GM21737 (cell line): ENCODE data around the gene ALAS1.

Source experiments
- ATAC-seq: cut with Tn5 transposase; IDR thresholded peaks from one replicate; pipeline ENCODE4 v1.9.1; 2021; ENCODE audit warnings: mild to moderate bottlenecking, moderate library complexity; ENCODE audit not compliant: unreplicated experiment

The ALAS1 gene

DNA sequence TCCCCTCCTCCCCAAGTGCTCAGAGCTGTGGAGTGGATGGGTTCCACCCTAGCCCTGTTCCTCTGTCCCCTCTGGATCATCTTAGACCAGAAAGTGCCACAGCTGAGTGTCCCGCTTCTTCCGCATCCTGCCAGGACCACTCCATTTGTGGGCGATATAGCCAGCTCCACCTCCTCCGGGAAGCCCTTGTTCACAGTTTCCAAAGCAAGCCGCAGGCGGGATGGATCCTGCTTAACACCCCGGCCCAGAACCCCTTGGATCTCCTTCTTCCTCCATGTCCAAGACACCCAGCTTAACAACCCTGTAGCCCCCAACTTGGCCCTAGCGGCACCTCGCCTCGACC, 490 bp upstream of the ALAS1 start:
- no peak for ATAC-seq

DNA sequence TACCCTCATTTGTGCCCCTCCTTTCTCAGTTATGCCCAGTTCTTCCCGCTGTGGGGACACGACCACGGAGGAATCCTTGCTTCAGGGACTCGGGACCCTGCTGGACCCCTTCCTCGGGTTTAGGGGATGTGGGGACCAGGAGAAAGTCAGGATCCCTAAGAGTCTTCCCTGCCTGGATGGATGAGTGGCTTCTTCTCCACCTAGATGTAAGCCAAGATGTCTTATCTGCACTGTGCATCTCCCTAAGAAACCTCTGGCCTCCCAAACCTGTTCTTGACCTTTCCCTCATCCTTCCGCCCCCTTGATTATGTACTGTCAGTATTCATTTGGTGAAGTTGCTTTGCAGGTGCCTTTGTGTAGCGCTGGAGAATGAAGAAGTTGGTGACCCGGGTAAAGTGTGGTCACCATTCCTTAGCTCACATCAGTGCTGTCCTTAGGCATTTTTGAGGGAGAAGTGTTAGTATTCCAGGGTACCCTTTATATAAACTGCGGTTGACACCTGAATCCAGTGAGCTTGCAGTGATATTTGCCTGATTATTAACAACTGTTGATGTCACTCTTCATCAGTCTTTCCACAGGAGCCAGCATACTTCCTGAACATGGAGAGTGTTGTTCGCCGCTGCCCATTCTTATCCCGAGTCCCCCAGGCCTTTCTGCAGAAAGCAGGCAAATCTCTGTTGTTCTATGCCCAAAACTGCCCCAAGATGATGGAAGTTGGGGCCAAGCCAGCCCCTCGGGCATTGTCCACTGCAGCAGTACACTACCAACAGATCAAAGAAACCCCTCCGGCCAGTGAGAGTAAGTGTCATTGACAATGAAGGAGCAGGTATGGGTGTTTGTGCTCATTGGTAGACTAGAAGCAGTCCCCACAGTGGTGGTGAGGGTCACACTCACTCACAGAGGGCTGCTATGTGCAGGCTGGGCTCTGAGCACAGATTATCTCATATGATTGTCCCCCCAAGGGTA, 966 bp downstream of the ALAS1 start:
- no peak for ATAC-seq

DNA sequence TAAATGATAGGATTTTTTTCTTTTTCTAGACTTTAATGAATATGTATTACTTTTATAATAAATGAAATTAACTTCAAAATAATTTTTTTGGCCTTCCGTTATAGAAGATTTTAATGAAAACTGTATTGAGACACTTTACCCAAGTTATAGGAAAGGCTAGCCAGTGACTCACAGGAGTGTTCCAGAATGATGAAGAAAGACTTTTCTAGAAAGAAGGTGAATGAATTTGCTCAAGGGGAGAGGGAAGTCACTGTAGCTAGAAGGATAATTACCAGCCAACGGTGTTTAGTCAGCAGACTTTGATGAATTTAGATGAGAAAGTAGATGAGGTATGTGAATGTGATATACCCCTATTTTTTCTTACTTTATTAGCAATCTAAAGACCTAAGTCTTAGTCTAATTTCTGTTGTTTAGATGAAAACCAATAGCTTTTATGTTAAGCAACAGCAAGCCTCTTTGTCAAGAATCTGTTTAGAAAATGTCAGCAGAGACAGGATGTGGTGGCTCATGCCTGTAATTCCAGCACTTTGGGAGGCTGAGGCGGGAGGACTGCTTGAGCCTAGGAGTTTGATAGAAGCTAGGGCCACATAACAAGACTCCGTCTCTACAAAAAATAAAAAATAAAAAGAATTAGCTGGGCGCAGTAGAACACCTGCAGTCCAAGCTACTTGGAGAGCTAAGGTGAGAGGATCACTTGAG, 3.2 kb downstream of the ALAS1 start:
- ATAC-seq = no peak

DNA sequence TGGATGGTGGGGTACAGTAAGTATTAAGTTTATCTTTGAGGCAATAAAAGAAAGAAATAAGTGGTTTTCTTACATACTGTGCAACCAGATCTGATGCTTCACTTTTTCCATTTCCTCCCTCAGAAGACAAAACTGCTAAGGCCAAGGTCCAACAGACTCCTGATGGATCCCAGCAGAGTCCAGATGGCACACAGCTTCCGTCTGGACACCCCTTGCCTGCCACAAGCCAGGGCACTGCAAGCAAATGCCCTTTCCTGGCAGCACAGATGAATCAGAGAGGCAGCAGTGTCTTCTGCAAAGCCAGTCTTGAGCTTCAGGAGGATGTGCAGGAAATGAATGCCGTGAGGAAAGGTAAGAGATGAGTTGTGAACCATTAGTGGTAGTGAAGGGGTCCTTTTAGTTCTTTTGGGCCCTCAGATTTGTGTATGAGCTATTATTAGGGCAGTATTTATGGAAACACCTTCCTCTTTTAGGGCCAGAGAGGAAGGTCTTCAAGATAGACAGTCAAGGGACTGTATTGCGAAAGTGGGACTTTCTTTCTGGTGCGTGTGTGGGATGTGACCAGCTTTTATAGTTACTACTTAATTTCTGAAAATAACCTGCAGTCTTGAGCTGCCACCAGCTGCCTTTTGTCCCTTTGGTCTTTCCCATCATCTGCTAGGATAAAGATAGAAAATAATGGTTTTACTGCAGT, 4.6 kb downstream of the ALAS1 start:
- ATAC-seq = no peak

DNA sequence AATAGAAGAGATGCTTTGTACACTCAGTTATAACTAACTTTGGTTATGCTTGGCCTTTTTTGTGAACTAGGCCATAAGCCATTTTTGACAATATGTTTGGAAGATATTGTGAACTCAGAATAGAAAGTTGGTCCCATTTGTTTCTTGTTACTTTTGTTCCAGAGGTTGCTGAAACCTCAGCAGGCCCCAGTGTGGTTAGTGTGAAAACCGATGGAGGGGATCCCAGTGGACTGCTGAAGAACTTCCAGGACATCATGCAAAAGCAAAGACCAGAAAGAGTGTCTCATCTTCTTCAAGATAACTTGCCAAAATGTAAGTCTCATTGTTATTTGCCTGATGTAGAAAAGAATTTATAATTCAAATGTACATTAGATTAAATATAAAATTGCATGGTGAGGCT, 5.7 kb downstream of the ALAS1 start:
- no peak for ATAC-seq

DNA sequence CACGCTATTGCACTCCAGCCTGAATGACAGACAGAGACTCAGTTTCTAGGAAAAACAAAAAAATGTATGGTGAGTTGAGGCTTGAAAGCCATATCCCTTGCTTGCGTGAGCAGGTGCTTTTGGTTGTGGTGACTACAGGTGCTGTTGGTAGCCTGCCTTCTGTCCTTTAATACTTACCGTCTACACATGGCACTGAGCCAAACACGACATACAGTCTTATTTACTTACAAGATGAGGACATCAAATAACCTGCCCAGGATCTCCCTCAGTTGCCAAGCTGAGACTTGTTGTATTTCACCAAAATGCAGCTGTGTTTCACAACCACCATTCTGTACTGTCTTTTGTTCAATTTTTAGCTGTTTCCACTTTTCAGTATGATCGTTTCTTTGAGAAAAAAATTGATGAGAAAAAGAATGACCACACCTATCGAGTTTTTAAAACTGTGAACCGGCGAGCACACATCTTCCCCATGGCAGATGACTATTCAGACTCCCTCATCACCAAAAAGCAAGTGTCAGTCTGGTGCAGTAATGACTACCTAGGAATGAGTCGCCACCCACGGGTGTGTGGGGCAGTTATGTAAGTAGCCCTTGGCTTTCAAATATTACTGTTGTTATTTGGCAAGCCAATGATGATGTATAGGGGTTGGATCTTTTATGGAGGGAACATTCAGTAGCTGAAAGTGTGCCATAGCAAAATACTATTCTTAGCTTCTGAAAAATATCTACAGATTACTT, 6.5 kb downstream of the ALAS1 start:
- ATAC-seq = no peak

DNA sequence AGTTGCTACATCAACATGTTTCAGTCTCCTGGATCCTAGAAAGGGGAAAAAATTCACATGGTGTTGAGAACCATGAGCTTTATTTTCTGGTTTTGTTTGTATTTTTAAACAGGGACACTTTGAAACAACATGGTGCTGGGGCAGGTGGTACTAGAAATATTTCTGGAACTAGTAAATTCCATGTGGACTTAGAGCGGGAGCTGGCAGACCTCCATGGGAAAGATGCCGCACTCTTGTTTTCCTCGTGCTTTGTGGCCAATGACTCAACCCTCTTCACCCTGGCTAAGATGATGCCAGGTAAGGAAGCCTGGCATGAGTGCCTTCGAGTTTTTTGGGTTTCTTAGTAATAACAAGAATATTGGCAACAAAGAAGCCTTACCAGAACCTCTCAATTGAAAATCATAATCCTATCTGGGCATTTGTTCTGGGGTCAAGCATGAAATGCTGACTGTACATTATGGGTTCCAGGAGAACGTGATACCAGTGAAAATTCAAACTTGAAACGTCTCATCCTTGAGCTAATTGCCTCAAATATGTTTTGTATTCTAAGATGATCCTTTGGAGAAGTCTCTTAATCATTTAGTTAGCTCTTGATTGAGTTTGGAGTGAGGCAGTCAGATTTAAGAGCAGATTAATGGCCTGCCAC, 7.9 kb downstream of the ALAS1 start:
- no peak for ATAC-seq

DNA sequence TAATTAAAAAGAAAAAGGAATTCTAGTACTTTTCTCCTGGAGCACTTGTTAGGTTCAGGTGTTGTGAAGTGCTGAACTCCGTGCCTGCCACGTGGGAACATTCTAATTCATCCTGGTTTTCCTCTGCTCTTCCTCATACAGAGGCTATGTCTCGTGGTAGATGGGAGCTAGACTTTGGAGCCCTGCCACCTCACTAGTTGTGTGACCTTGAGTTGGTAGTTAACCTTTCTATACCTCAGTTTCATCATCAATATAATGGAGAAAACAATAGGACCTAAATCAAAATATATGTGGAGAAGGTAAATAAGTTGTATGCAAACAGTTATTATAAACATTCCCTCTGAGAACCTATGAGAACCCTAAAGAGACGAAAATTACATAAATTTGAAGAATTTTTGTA, 10.6 kb downstream of the ALAS1 start:
- no peak for ATAC-seq

DNA sequence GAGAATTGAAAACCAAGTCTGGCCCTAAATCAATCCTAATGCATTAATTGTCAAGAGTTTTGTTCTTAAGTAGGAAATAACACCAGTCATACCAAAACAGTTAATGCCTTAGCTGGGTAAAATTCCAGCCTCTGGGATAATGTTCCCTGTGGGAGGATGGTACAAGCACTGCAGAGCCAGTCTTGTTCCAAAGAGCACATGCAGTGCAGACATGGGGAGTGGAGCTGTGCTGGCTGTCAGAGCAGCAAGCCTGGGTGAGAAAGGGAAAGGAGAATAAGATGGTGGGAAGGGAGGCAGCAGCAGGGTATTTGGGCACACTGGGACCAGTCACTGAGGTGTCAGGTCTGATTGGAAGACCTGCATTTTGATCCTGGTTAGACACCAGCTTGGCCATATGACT, 12.1 kb downstream of the ALAS1 start:
- ATAC-seq = no peak

DNA sequence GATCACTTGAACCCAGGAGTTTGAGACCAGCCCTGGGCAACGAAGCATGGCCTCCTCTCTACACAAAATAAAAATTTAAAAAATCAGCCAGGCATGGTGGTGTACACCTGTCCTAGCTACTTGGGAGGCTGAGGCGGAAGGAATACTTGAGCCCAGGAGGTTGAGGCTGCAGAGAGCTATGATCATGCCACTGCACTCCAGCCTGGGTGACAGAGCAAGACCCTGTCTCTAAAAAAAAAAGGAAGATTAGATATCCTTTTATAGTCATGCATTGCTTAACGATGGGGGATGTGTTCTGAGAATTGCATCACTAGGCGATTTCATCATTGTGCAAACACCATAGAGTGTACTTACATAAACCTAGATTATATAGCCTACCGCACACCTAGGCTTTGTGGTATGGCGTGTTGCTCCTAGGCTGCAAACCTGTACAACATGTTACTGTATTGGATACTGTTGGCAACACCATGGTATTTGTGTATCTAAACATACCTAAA, 12.6 kb downstream of the ALAS1 start:
- ATAC-seq = no peak

DNA sequence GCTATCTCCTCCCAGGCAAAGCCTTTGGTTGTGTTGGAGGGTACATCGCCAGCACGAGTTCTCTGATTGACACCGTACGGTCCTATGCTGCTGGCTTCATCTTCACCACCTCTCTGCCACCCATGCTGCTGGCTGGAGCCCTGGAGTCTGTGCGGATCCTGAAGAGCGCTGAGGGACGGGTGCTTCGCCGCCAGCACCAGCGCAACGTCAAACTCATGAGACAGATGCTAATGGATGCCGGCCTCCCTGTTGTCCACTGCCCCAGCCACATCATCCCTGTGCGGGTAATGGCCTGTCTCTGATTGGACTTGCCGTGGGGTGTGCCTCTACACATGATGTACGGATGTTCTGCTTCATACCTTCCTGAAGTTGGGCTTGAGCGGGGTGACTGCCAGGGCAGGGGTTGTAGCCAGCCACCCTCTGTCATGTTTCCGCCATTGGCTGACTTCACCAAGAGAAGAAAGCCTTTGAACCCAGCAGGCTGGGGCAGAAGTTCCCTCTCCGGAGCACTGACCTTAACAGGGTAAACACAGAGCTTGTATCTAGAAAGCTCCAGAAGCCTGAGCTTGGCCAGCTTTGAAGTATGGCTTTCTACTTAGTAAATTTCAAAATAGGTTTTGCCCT, 13.4 kb downstream of the ALAS1 start:
- no peak for ATAC-seq

DNA sequence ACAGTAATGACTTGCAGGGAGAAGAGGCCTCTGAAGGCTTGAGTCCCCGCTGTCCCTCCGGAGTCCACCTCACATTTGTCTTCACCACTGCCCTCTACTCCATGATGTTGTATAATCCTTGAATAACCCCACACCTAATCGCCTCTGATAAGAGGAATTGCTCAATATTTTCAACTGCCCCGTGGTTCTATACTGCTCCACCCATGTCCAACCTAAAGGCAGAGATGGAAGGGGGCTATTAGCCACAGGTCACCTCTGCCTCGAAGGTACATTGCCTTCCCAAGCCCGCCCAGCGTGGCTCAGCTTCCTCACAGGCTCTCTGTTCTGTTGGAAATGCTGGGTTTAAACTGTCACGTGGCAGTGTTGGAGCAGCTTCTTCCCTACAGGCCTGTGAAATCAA, 15.0 kb downstream of the ALAS1 start:
- no peak for ATAC-seq

DNA sequence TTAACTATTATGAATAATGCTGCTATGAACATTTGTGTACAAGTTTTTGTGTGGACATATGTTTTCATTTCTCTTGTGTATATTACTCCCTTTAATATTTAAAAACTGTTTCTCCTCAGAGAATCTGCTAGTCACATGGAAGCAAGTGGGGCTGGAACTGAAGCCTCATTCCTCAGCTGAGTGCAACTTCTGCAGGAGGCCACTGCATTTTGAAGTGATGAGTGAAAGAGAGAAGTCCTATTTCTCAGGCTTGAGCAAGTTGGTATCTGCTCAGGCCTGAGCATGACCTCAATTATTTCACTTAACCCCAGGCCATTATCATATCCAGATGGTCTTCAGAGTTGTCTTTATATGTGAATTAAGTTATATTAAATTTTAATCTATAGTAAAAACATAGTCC, 15.9 kb downstream of the ALAS1 start:
- no peak for ATAC-seq

DNA sequence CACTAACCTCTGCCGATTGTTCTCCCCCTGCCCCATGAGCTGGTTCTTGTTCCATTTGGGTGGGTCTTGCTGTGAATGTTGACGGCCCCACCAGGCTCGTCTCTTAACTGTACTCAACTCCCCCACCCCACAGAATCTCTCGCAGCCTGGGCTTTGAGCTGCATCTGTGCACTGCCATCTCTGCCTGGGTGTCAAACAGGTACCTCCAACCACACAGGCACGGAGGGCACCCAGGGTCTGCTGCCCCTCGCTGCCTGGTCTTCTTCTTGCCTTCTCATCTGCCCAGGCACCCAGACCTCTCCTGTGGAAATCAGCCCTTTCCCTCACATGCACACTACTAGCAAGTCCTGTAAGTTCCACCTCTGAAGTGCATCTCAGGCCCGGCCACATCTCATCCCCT, 17.4 kb downstream of the ALAS1 start:
- ATAC-seq = no peak

DNA sequence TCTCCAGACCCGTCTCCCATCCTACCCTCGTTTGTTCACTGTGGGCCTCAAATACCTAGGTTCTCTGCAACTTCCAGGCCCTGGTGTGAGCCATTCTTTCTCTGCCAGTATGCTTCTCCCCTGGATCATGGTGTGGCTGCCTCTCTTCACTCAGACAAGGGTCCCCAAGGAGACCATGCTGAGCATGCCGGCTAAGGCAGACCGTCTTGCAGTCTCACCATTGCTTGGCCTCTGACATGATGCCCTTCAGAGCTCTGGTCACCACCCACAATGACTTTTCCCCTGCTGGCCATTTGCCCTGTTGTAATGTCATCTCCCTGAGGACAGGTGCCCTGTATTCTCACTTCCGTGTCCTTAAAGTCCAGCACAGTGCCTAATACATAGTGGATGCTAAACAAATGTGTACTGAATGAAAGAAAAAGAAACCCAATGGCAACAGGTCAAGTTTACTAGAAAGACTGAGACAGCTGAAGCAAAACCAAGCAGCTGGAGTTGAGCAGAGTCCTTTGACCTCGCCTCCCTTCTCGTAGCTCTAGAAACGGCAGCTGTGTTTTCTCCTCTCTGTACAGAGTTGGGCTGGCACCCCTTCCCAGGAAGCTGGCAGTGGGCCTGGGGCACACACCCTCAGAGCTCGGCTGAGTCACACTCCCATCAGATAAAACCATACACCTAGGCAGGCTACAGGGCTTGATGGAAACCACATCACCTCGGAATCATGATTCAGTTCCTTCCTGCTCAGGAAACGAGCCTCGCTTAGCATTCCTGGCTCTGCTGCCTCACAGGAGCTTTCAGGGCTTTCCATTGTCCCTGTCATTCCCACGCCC, 18.8 kb downstream of the ALAS1 start:
- no peak for ATAC-seq

DNA sequence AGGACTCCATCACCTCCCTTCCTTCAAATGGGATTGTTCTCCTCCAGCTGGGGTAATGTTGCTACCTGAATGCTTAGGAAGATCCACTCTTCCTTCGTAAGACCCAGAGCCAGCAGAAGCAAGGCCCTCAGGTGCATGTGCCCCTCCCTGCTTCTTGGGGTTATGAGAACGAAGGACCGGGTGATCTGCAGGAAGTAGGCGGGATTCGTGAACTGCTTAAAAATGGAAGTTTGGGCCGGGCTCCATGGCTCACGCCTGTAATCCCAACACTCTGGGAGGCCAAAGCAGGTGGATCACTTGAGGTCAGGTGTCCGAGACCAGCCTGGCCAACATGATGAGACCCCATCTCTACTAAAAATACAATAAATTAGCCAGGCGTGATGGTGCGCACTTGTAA, 19.4 kb downstream of the ALAS1 start:
- no peak for ATAC-seq

DNA sequence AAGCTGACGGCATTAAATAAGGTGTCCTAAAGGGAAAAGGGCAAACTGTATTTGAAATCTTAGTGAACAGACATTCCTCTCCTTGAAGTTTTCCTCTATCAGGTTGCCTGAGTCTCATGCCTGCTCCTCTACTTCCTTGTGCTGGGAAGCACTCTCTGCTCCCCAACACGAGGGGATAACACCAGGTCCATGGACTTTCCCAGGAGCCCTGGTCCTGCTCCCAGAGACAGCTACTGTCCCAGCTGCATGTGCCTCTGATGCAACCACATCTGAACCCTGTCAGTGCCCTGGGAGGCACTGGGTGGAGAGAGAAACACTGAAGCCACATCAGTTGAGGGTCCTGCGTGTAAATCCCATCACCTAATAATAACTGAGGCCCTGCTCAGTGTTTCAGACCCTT, 20.1 kb downstream of the ALAS1 start:
- ATAC-seq = no peak

DNA sequence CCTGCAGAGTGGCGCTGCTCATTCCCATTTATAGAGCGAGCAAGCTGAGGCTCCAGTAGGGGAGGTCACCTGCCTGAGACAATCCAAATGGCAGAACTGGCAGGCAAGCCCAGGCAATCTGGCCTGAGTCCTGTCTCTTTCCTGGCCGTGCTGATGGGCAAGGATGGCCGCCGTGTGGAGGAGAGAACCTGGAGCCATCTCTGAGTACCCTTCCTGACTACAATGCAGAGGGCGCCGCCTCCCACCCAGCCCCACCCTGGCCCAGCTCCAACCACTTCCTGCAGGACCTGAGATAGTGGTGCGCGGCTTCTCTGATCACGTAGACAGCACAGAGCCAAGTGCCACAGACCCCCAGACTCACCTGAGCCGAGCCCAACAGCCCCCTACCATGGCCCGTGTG, 20.5 kb downstream of the ALAS1 start:
- no peak for ATAC-seq
